C4-2B (cell line): ENCODE data around the gene ACSF3.

Experiments
- ZFX ChIP-seq: fragments of 450-650 bp; IDR thresholded peaks from 2 replicates; pipeline ENCODE4 v1.6.1; 2017
- TF ChIP-seq, protein P1 (sequence below): fragments of 450-650 bp; conservative IDR thresholded peaks from 2 replicates; pipeline ENCODE4 v1.5.1; 2017; ENCODE audit warnings: mild to moderate bottlenecking

DNA sequence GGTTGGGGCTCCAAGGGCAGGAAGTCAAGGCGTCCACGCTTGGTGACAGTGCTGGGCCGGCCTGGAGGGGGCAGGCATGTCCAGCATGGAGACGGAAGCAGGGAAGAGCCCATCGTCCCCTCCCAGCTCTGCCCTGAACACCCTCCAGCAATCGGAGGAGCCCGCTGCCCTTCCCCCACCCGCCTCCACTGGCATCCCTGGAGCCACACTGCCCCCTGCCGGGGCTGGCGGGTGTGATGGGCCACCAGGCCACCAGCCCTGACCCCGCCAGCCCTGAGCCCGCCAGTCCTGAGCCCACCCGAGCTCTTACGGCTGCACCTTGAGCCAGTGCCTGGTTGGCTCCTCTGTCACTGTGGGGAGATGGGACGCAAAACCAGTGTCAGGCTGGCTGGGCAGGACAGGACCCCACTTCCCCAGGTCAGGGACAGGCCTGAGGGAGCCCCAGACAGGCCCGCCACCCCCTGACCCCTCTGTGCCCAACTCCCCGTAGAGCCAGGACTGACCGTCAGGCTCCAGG is 73.8 kb downstream of the ACSF3 start:
- TF ChIP-seq, protein P1, sequence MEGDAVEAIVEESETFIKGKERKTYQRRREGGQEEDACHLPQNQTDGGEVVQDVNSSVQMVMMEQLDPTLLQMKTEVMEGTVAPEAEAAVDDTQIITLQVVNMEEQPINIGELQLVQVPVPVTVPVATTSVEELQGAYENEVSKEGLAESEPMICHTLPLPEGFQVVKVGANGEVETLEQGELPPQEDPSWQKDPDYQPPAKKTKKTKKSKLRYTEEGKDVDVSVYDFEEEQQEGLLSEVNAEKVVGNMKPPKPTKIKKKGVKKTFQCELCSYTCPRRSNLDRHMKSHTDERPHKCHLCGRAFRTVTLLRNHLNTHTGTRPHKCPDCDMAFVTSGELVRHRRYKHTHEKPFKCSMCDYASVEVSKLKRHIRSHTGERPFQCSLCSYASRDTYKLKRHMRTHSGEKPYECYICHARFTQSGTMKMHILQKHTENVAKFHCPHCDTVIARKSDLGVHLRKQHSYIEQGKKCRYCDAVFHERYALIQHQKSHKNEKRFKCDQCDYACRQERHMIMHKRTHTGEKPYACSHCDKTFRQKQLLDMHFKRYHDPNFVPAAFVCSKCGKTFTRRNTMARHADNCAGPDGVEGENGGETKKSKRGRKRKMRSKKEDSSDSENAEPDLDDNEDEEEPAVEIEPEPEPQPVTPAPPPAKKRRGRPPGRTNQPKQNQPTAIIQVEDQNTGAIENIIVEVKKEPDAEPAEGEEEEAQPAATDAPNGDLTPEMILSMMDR = peak; percentile 93
- no peak for TF ChIP-seq ZFX
